Natural killer cell (primary cell): ENCODE results near the gene PPIF. TPM values are rescaled to one million over a fixed set of nuclear protein-coding genes. Genes with fewer than 3 reads are reported as not detected.
A peak's percentile ranks its signal among the peaks of the same experiment; 100 is the strongest.

Experiments
- ATAC-seq, 3 donors: fragments of 150-1000 bp in 2 of 3; fragments of 200-7000 bp in 1 of 3; cut with Tn5 transposase; 1 replicate in 1 of 3; 2 replicates in 2 of 3; pipeline ENCODE4 v1.10.0; 2021; ENCODE audit warnings: mild to moderate bottlenecking in 2 of 3, moderate library complexity in 2 of 3
- DNase-seq, 2 donors: peaks; one replicate each; pipeline versions ENCODE4 v3.0.0 to v3.0.0-alpha.2; 2013 to 2021; ENCODE audit warnings: mixed read lengths in 1 of 2
- H3K27ac ChIP-seq: one replicate; pipeline ENCODE4 v1.5.1; 2013; ENCODE audit warnings: mild to moderate bottlenecking, low read length
- H3K27me3 ChIP-seq: one replicate; pipeline ENCODE4 v1.6.1; 2013; ENCODE audit warnings: low read length; ENCODE audit not compliant: control insufficient read depth, insufficient read depth
- H3K36me3 ChIP-seq: one replicate; pipeline ENCODE4 v1.6.1; 2013; ENCODE audit warnings: low read length; ENCODE audit not compliant: control insufficient read depth, insufficient read depth
- H3K4me1 ChIP-seq: one replicate; pipeline ENCODE4 v1.6.1; 2013; ENCODE audit warnings: low read length; ENCODE audit not compliant: control insufficient read depth, insufficient read depth
- H3K4me3 ChIP-seq: one replicate; pipeline ENCODE4 v1.5.1; 2013; ENCODE audit warnings: low read length
- H3K9me3 ChIP-seq: one replicate; pipeline ENCODE4 v1.6.1; 2013; ENCODE audit warnings: low read length; ENCODE audit not compliant: control insufficient read depth, insufficient read depth
- H3K27ac Mint-ChIP-seq, 2 donors: one replicate each; pipeline ENCODE4 v1.8.0; 2022; ENCODE audit warnings: mild to moderate bottlenecking in 2 of 2, mixed read lengths in 2 of 2, moderate library complexity in 1 of 2
- H3K27me3 Mint-ChIP-seq, 2 donors: one replicate each; pipeline ENCODE4 v1.8.0; 2022; ENCODE audit warnings: low read depth in 2 of 2, mixed read lengths in 2 of 2
- H3K36me3 Mint-ChIP-seq: one replicate; pipeline ENCODE4 v1.8.0; 2022; ENCODE audit warnings: mixed read lengths
- H3K4me1 Mint-ChIP-seq, 2 donors: one replicate each; pipeline ENCODE4 v1.8.0; 2022; ENCODE audit warnings: mixed read lengths in 2 of 2
- H3K4me3 Mint-ChIP-seq: one replicate; pipeline ENCODE4 v1.8.0; 2022; ENCODE audit warnings: mild to moderate bottlenecking, moderate library complexity, mixed read lengths
- H3K9me3 Mint-ChIP-seq, 2 donors: one replicate each; pipeline ENCODE4 v1.8.0; 2022; ENCODE audit warnings: mixed read lengths in 2 of 2
- WGBS: methylation state at CpG from one replicate; pipeline ENCODE4 v1.1.7; 2013; ENCODE audit warnings: missing lambda C conversion rate; ENCODE audit not compliant: insufficient coverage; 5-methylcytosine and 5-hydroxymethylcytosine counted together
- intact Hi-C: fragments of 100-400 bp; cut with micrococcal nuclease; formaldehyde crosslinking; loops from one replicate; pipeline ENCODE4 v1.14.2; 2022
- total RNA-seq, 4 donors: library from RNA; stranded (reverse); fragments of 120-200 nt in 1 of 4; gene quantifications; one replicate each; pipeline versions ENCODE4 v1.2.3 to v1.2.4, GENCODE V29; 2013 to 2022
- TF ChIP-seq, protein P1 (sequence below): fragments of 200-600 bp; IDR thresholded peaks from one replicate; pipeline ENCODE4 v1.8.0; 2022; ENCODE audit warnings: antibody characterized with exemption

PPIF gene
- total RNA-seq, 3 donors from 2014 or later (not counting 1 experiment from before 2014, with no cell fraction given) = 59.5 to 99.1 (median 66.3) TPM

DNA sequence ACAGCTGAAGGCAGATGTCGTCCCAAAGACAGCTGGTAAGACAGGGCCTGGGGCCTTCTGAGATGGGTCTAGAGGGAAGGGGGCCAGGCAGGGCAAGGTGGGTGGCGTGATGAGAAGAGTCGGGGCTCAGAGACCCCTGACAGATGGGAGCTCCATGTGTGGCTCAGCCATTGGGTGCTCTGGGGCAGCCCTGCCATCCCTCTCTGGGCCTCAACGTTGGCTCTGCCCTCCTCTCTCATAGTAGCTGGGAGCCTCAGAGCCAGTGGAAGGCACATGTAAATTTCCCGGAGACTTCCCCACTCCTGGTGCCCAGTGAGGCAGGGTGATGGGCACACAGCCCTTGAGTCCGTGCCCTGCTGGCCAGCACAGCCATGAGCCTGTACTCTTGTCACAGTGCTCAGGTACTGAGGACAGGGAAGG is 1.8 kb downstream of the PPIF start:
- Mint-ChIP-seq H3K9me3 (no peaks in the 10 kb centered on the region), H3K27ac (peak overlapping the region; percentile 91 to 92), H3K4me3 (peak overlapping the region; percentile 87), H3K27me3 (no peaks in the 10 kb centered on the region), H3K36me3 (no peaks in the 10 kb centered on the region), H3K4me1 (peaks cover 26 to 48% of the 10 kb centered on the region in 2 donors)
- TF ChIP-seq, protein P1, sequence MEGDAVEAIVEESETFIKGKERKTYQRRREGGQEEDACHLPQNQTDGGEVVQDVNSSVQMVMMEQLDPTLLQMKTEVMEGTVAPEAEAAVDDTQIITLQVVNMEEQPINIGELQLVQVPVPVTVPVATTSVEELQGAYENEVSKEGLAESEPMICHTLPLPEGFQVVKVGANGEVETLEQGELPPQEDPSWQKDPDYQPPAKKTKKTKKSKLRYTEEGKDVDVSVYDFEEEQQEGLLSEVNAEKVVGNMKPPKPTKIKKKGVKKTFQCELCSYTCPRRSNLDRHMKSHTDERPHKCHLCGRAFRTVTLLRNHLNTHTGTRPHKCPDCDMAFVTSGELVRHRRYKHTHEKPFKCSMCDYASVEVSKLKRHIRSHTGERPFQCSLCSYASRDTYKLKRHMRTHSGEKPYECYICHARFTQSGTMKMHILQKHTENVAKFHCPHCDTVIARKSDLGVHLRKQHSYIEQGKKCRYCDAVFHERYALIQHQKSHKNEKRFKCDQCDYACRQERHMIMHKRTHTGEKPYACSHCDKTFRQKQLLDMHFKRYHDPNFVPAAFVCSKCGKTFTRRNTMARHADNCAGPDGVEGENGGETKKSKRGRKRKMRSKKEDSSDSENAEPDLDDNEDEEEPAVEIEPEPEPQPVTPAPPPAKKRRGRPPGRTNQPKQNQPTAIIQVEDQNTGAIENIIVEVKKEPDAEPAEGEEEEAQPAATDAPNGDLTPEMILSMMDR = no peak
- peaks cover 42% of the 10 kb centered on the region for H3K4me1 ChIP-seq
- ATAC-seq (no peak), DNase-seq (no peak)
- H3K36me3 ChIP-seq = peaks cover 43% of the 10 kb centered on the region
- no peak overlapping the region for H3K4me3 ChIP-seq
- 89% methylated on average over 6 of the region's 6 CpGs for WGBS
- H3K27me3 ChIP-seq = no peaks in the 10 kb centered on the region
- H3K27ac ChIP-seq = peak overlapping the region; percentile 76
- H3K9me3 ChIP-seq = no peaks in the 10 kb centered on the region
- intact Hi-C loops = loop anchor here (2.0 kb wide), 1 partner anchor 96 kb away; the partner anchor contains the start of gene ZCCHC24

DNA sequence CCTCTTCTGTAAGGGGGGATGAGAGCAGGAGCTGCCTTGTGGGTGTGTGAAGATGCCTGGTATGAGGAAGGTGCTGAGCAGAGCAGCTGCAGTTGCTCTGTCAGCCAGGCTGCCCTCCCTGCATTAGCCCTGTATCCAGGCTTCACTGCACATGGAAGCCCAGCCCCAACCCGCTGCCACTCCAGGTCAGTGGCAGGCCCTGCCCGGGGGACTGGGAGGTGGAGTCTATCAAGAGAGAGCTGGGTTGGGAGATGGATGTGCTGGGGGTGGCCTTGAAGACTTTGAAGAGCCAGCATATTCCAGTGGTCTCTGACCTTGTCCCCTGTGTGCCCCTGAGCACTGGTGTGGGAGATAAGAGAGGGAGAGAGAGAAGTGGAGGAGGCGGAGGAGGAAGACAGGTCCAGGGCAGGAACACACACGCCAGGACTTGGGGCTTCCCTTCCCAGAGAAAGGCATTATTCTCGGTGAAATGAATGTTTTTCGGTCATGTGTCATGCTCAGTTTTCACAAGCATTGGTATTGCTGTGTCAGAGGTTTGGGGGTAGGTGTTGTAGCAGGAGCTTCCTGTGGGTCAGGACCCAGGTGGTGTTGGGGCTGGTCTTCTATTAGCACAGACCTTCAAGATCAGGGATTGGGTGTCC is 2.6 kb downstream of the PPIF start:
- no peaks in the 10 kb centered on the region for H3K27me3 ChIP-seq
- 89% methylated on average over 6 of the region's 6 CpGs for WGBS
- ATAC-seq (no peak), DNase-seq (no peak)
- peaks cover 51% of the 10 kb centered on the region for H3K36me3 ChIP-seq
- peaks cover 50% of the 10 kb centered on the region for H3K4me1 ChIP-seq
- TF ChIP-seq, protein P1 = no peak
- H3K4me3 ChIP-seq = no peak overlapping the region
- no peak overlapping the region for H3K27ac ChIP-seq
- H3K4me1 Mint-ChIP-seq = peaks cover 32 to 51% of the 10 kb centered on the region in 2 donors
- H3K27me3 Mint-ChIP-seq = no peaks in the 10 kb centered on the region
- H3K4me3 Mint-ChIP-seq = no peak overlapping the region
- H3K36me3 Mint-ChIP-seq = no peaks in the 10 kb centered on the region
- intact Hi-C loops = loop anchor here (2.0 kb wide), 1 partner anchor 95 kb away; the partner anchor contains the start of gene ZCCHC24
- H3K27ac Mint-ChIP-seq = peak overlapping the region; percentile 91 to 92
- H3K9me3 Mint-ChIP-seq = no peaks in the 10 kb centered on the region
- H3K9me3 ChIP-seq = no peaks in the 10 kb centered on the region

DNA sequence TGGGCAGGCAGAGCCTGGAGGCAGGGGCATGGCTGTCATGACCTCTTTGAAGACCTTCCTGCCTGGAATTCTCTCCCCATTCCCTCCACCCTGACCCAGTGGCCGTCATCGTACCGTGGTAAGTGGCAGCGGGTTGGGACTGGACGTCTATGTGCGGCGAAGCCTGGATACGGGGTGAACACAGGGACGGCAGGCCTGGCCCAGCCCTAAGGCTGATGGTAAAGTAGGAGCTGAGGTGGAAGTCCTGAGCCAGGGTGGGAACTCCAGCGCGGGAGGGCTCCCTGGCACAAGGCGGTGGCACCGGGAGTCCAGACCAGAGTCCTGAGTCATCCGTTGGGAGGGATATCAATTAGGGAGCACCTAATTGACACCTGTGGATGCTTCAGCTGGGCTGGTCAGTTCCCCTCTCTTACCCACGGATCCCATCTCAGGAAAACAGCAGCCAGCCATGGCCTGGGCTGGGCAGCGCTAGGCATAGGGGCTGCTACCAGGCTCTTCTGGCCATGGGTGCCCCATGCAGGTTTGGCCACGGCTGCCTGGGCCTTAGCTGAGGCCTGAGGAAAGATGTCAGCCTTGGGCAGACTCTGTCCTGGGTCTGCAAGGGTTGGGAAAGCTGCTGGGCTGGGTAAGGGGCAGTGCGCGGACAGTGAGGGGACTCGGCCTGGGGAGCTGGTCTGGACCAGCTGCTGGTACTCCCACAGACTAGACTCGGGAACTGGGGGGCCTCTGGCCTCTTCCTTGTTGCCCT is 3.3 kb downstream of the PPIF start:
- WGBS = 93% methylated on average over 21 of the region's 21 CpGs
- TF ChIP-seq, protein P1 = no peak
- no peak overlapping the region for H3K27ac ChIP-seq
- H3K36me3 Mint-ChIP-seq = no peaks in the 10 kb centered on the region
- peaks cover 50% of the 10 kb centered on the region for H3K4me1 ChIP-seq
- H3K9me3 Mint-ChIP-seq = no peaks in the 10 kb centered on the region
- ATAC-seq = no peak
- no peaks in the 10 kb centered on the region for H3K9me3 ChIP-seq
- no peak overlapping the region for H3K4me3 ChIP-seq
- peaks cover 37 to 48% of the 10 kb centered on the region in 2 donors for H3K4me1 Mint-ChIP-seq
- H3K27me3 Mint-ChIP-seq = no peaks in the 10 kb centered on the region
- H3K27ac Mint-ChIP-seq = peak overlapping the region in 1 of 2 donors; percentile 92
- no peak overlapping the region for H3K4me3 Mint-ChIP-seq
- no peaks in the 10 kb centered on the region for H3K27me3 ChIP-seq
- intact Hi-C loops = no loop called here
- peaks cover 55% of the 10 kb centered on the region for H3K36me3 ChIP-seq
- DNase-seq = no peak
